ENCODE data around the gene PLEKHO1. TPM values are rescaled to one million over a fixed set of nuclear protein-coding genes. Genes with fewer than 3 reads are reported as not detected.
"Not testable (repeated sequence)": the region's sequence is repeated elsewhere in the genome, so short reads cannot be mapped to it uniquely, and the experiment has no call there.

Gene PLEKHO1
- total RNA-seq, 1 donor from 2014 or later, result 26.4 TPM

GRCh38 chr1:150168960-150169601, 19.4 kb downstream of the PLEKHO1 start:
- intact Hi-C loops (cut with micrococcal nuclease), result loop anchor here (10.0 kb wide), 2 partner anchors 204 to 274 kb away; partner anchors contain the start of gene BOLA1
- peaks cover 6% of the 10 kb centered on the region for H3K4me1 Mint-ChIP-seq
- no peak overlapping the region for H3K4me3 Mint-ChIP-seq
- H3K36me3 Mint-ChIP-seq (ENCODE audit: low read depth), result no peaks in the 10 kb centered on the region
- DNase-seq, result peak; percentile 82
- peaks cover 8% of the 10 kb centered on the region for H3K27me3 Mint-ChIP-seq
- H3K9me3 Mint-ChIP-seq, result no peaks in the 10 kb centered on the region
- H3K27ac Mint-ChIP-seq, result no peak overlapping the region

- intact Hi-C loops (cut with micrococcal nuclease), result no loop called here
- no peak overlapping the region for H3K27ac Mint-ChIP-seq
- no peak overlapping the region for H3K4me3 Mint-ChIP-seq
- no peaks in the 10 kb centered on the region for H3K36me3 Mint-ChIP-seq (ENCODE audit: low read depth)
- DNase-seq, result no peak
- peaks cover 2% of the 10 kb centered on the region for H3K4me1 Mint-ChIP-seq
- peaks cover 6% of the 10 kb centered on the region for H3K27me3 Mint-ChIP-seq
- H3K9me3 Mint-ChIP-seq, result no peaks in the 10 kb centered on the region
Observed at GRCh38 chr1:150171801-150172200, 22.1 kb downstream of the PLEKHO1 start.

- no peak for DNase-seq
- intact Hi-C loops (cut with micrococcal nuclease), result no loop called here
- Mint-ChIP-seq H3K9me3 (no peaks in the 10 kb centered on the region), H3K27ac (no peak overlapping the region), H3K4me1 (peaks cover 2% of the 10 kb centered on the region), H3K4me3 (no peak overlapping the region), H3K27me3 (peaks cover 3% of the 10 kb centered on the region), H3K36me3 (ENCODE audit: low read depth) (no peaks in the 10 kb centered on the region)
Observed at GRCh38 chr1:150173141-150173585, 23.4 kb downstream of the PLEKHO1 start.

GRCh38 chr1:150176593-150176992, 26.9 kb downstream of the PLEKHO1 start:
- intact Hi-C loops (cut with micrococcal nuclease), result no loop called here
- Mint-ChIP-seq H3K36me3 (ENCODE audit: low read depth) (no peaks in the 10 kb centered on the region), H3K9me3 (no peaks in the 10 kb centered on the region), H3K27me3 (peaks cover 3% of the 10 kb centered on the region), H3K4me1 (no peaks in the 10 kb centered on the region), H3K27ac (no peak overlapping the region), H3K4me3 (no peak overlapping the region)
- DNase-seq, result no peak

- Mint-ChIP-seq H3K36me3 (ENCODE audit: low read depth) (no peaks in the 10 kb centered on the region), H3K27ac (no peak overlapping the region), H3K4me1 (no peaks in the 10 kb centered on the region), H3K27me3 (no peaks in the 10 kb centered on the region), H3K9me3 (no peaks in the 10 kb centered on the region), H3K4me3 (no peak overlapping the region)
- intact Hi-C loops (cut with micrococcal nuclease), result no loop called here
- no peak for DNase-seq
Observed at GRCh38 chr1:150178548-150178947, 28.8 kb downstream of the PLEKHO1 start.

GRCh38 chr1:150179867-150180266, 30.2 kb downstream of the PLEKHO1 start:
- no peak overlapping the region for H3K4me3 Mint-ChIP-seq
- intact Hi-C loops (cut with micrococcal nuclease), result no loop called here
- H3K36me3 Mint-ChIP-seq (ENCODE audit: low read depth), result no peaks in the 10 kb centered on the region
- DNase-seq, result no peak
- no peaks in the 10 kb centered on the region for H3K4me1 Mint-ChIP-seq
- H3K27me3 Mint-ChIP-seq, result no peaks in the 10 kb centered on the region
- H3K27ac Mint-ChIP-seq, result no peak overlapping the region
- H3K9me3 Mint-ChIP-seq, result no peaks in the 10 kb centered on the region

GRCh38 chr1:150180474-150180873, 30.8 kb downstream of the PLEKHO1 start:
- no peak overlapping the region for H3K27ac Mint-ChIP-seq
- no peaks in the 10 kb centered on the region for H3K27me3 Mint-ChIP-seq
- intact Hi-C loops (cut with micrococcal nuclease), result no loop called here
- H3K9me3 Mint-ChIP-seq, result no peaks in the 10 kb centered on the region
- no peaks in the 10 kb centered on the region for H3K36me3 Mint-ChIP-seq (ENCODE audit: low read depth)
- H3K4me1 Mint-ChIP-seq, result no peaks in the 10 kb centered on the region
- no peak overlapping the region for H3K4me3 Mint-ChIP-seq
- DNase-seq, result no peak

- intact Hi-C loops (cut with micrococcal nuclease), result no loop called here
- no peaks in the 10 kb centered on the region for H3K27me3 Mint-ChIP-seq
- DNase-seq, result no peak
- H3K9me3 Mint-ChIP-seq, result no peaks in the 10 kb centered on the region
- H3K36me3 Mint-ChIP-seq (ENCODE audit: low read depth), result no peaks in the 10 kb centered on the region
- peaks cover 4% of the 10 kb centered on the region for H3K4me1 Mint-ChIP-seq
- H3K4me3 Mint-ChIP-seq, result no peak overlapping the region
- H3K27ac Mint-ChIP-seq, result no peak overlapping the region
Observed at GRCh38 chr1:150182247-150182646, 32.5 kb downstream of the PLEKHO1 start.

- Mint-ChIP-seq H3K4me3 (no peak overlapping the region), H3K4me1 (peaks cover 10% of the 10 kb centered on the region), H3K9me3 (no peaks in the 10 kb centered on the region), H3K27me3 (no peaks in the 10 kb centered on the region), H3K36me3 (ENCODE audit: low read depth) (no peaks in the 10 kb centered on the region), H3K27ac (no peak overlapping the region)
- no peak for DNase-seq
- intact Hi-C loops (cut with micrococcal nuclease), result no loop called here
Observed at GRCh38 chr1:150183061-150183460, 33.3 kb downstream of the PLEKHO1 start.

- Mint-ChIP-seq H3K4me3 (no peak overlapping the region), H3K27me3 (no peaks in the 10 kb centered on the region), H3K4me1 (peaks cover 10% of the 10 kb centered on the region), H3K9me3 (no peaks in the 10 kb centered on the region), H3K36me3 (ENCODE audit: low read depth) (no peaks in the 10 kb centered on the region), H3K27ac (no peak overlapping the region)
- intact Hi-C loops (cut with micrococcal nuclease), result loop anchor here (5.0 kb wide), 1 partner anchor 118 kb away; the partner anchor contains the start of gene VPS45
- no peak for DNase-seq
Observed at GRCh38 chr1:150185481-150185880, 35.8 kb downstream of the PLEKHO1 start.

GRCh38 chr1:150186438-150186788, 36.7 kb downstream of the PLEKHO1 start:
- intact Hi-C loops (cut with micrococcal nuclease), result loop anchor here (5.0 kb wide), 1 partner anchor 119 kb away; the partner anchor contains the start of gene VPS45
- not testable (repeated sequence) for H3K27me3 Mint-ChIP-seq; H3K4me1 Mint-ChIP-seq; H3K36me3 Mint-ChIP-seq (ENCODE audit: low read depth); DNase-seq; H3K9me3 Mint-ChIP-seq; H3K27ac Mint-ChIP-seq; H3K4me3 Mint-ChIP-seq

- no peak for DNase-seq
- H3K4me3 Mint-ChIP-seq, result peak overlapping the region; percentile 31
- H3K27ac Mint-ChIP-seq, result no peak overlapping the region
- no peaks in the 10 kb centered on the region for H3K9me3 Mint-ChIP-seq
- no peaks in the 10 kb centered on the region for H3K27me3 Mint-ChIP-seq
- H3K4me1 Mint-ChIP-seq, result peaks cover 10% of the 10 kb centered on the region
- no peaks in the 10 kb centered on the region for H3K36me3 Mint-ChIP-seq (ENCODE audit: low read depth)
- intact Hi-C loops (cut with micrococcal nuclease), result loop anchor here (5.0 kb wide), 1 partner anchor 120 kb away; the partner anchor contains the start of gene VPS45
Observed at GRCh38 chr1:150186789-150187559, 37.3 kb downstream of the PLEKHO1 start.

GRCh38 chr1:150187560-150187931, 37.8 kb downstream of the PLEKHO1 start:
- Mint-ChIP-seq H3K36me3 (ENCODE audit: low read depth) (no peaks in the 10 kb centered on the region), H3K4me3 (no peak overlapping the region), H3K27ac (no peak overlapping the region), H3K27me3 (no peaks in the 10 kb centered on the region), H3K9me3 (no peaks in the 10 kb centered on the region), H3K4me1 (peaks cover 10% of the 10 kb centered on the region)
- DNase-seq, result no peak
- intact Hi-C loops (cut with micrococcal nuclease), result loop anchor here (5.0 kb wide), 1 partner anchor 120 kb away; the partner anchor contains the start of gene VPS45

GRCh38 chr1:150192012-150192411, 42.3 kb downstream of the PLEKHO1 start:
- Mint-ChIP-seq H3K4me3 (no peak overlapping the region), H3K4me1 (peaks cover 7% of the 10 kb centered on the region), H3K9me3 (no peaks in the 10 kb centered on the region)

More at GRCh38 chr1:150192012-150192411, 42.3 kb downstream of the PLEKHO1 start:
- Mint-ChIP-seq H3K27ac (no peak overlapping the region), H3K36me3 (ENCODE audit: low read depth) (no peaks in the 10 kb centered on the region), H3K27me3 (peaks cover 5% of the 10 kb centered on the region)
- intact Hi-C loops (cut with micrococcal nuclease), result no loop called here
- DNase-seq, result no peak
